ENCODE measurements around the gene WNK2. TPM values are rescaled to one million over a fixed set of nuclear protein-coding genes. Genes with fewer than 3 reads are reported as not detected.
A peak's percentile ranks its signal among the peaks of the same experiment; 100 is the strongest.

The WNK2 gene
- total RNA-seq, 4 donors from 2014 or later = 155 to 577 (median 259) TPM

DNA sequence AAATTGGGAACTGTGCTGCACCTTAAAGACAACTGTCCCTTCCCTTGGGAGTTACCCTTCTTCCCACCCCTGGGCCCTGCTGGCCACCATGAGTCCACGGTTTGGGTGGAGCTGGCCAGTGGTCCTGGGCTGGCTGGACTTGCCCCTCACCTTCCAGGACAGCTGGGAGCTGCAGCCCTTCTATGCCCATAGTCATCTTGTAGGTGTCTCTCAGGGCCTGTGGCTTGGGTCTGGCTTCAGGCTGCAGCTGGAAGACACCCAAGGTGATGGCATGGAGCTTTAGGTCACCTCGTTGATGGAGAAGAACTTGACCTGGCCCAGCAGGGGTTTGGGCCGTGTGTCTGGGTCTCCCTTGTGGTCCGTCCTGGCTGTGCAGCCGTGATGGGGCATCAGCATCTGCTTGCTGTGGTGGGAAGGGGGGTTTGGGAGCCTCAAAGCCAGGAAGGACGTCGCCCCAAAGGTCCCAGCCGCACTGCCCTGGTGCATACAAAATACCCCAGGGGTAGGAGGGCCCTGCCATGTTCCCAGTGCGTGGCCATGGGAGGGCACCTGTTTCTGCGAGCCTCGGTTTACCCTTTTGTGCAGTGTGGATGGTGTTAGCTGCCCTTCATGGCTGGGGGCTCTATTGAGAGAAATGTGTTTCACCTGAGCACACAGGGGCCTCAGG, 8.9 kb downstream of the WNK2 start:
- Histone ChIP-seq H3K9me3 (peaks cover 0 to 3% (median 0%) of the 10 kb centered on the region in 4 donors), H3K27ac (peak overlapping the region in 2 of 4 donors; percentile 27 to 64), H3K4me3 (no peak overlapping the region), H3K36me3 (no peaks in the 10 kb centered on the region), H3K4me1 (peaks cover 0 to 40% (median 0%) of the 10 kb centered on the region in 4 donors), H3K27me3 (no peaks in the 10 kb centered on the region)
- TF ChIP-seq, protein P1, sequence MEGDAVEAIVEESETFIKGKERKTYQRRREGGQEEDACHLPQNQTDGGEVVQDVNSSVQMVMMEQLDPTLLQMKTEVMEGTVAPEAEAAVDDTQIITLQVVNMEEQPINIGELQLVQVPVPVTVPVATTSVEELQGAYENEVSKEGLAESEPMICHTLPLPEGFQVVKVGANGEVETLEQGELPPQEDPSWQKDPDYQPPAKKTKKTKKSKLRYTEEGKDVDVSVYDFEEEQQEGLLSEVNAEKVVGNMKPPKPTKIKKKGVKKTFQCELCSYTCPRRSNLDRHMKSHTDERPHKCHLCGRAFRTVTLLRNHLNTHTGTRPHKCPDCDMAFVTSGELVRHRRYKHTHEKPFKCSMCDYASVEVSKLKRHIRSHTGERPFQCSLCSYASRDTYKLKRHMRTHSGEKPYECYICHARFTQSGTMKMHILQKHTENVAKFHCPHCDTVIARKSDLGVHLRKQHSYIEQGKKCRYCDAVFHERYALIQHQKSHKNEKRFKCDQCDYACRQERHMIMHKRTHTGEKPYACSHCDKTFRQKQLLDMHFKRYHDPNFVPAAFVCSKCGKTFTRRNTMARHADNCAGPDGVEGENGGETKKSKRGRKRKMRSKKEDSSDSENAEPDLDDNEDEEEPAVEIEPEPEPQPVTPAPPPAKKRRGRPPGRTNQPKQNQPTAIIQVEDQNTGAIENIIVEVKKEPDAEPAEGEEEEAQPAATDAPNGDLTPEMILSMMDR (IDR thresholded peaks at IDR 0.05) = no peak
- no peak for TF ChIP-seq POLR2A (IDR thresholded peaks at IDR 0.05)
- DNase-seq = no peak

- peak in 2 of 3 donors; percentile 76 to 81 for DNase-seq
- Histone ChIP-seq H3K4me3 (no peak overlapping the region), H3K36me3 (no peaks in the 10 kb centered on the region), H3K27ac (peak overlapping the region in 2 of 4 donors; percentile 27 to 64), H3K27me3 (no peaks in the 10 kb centered on the region), H3K9me3 (peaks cover 0 to 3% (median 0%) of the 10 kb centered on the region in 4 donors), H3K4me1 (peaks cover 0 to 47% (median 0%) of the 10 kb centered on the region in 4 donors)
- TF ChIP-seq, protein P1 (IDR thresholded peaks at IDR 0.05) = peak in 3 of 6 experiments; percentile 51 to 59 (median 53)
- TF ChIP-seq POLR2A (IDR thresholded peaks at IDR 0.05) = no peak
These were observed 9.7 kb downstream of the WNK2 start for GRCh38 chr9:93193388-93194220.

DNA sequence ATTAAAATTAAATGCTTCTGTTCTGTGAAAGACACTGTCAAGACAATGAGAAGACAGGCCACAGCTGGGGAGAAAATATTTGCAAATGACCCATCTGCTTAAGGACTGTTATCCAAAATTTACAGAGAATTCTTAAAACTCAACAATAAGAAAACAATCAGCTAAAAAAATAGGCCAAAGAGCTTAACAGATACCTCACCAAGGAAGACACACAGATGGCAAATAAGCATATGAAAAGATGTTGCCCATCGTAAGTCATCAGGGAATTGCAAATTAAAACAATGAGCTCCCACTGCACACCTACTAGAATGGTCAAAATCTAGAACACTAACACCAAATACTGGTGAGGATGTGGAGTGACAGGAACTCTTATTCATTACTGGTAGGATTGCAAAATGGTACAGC, 10.3 kb downstream of the WNK2 start:
- Histone ChIP-seq H3K9me3 (peaks cover 0 to 3% (median 0%) of the 10 kb centered on the region in 4 donors), H3K4me1 (peaks cover 0 to 48% (median 0%) of the 10 kb centered on the region in 4 donors), H3K27ac (no peak overlapping the region), H3K27me3 (no peaks in the 10 kb centered on the region), H3K4me3 (no peak overlapping the region), H3K36me3 (no peaks in the 10 kb centered on the region)
- DNase-seq = no peak
- no peak for TF ChIP-seq POLR2A (IDR thresholded peaks at IDR 0.05)
- TF ChIP-seq, protein P1 (IDR thresholded peaks at IDR 0.05) = no peak

GRCh38 chr9:93194641-93195040, 10.7 kb downstream of the WNK2 start:
- TF ChIP-seq, protein P1 (IDR thresholded peaks at IDR 0.05) = no peak
- no peak for TF ChIP-seq POLR2A (IDR thresholded peaks at IDR 0.05)
- no peak for DNase-seq
- Histone ChIP-seq H3K4me1 (peaks cover 0 to 48% (median 0%) of the 10 kb centered on the region in 4 donors), H3K9me3 (peaks cover 0 to 3% (median 0%) of the 10 kb centered on the region in 4 donors), H3K27ac (no peak overlapping the region), H3K36me3 (no peaks in the 10 kb centered on the region), H3K4me3 (no peak overlapping the region), H3K27me3 (no peaks in the 10 kb centered on the region)

DNA sequence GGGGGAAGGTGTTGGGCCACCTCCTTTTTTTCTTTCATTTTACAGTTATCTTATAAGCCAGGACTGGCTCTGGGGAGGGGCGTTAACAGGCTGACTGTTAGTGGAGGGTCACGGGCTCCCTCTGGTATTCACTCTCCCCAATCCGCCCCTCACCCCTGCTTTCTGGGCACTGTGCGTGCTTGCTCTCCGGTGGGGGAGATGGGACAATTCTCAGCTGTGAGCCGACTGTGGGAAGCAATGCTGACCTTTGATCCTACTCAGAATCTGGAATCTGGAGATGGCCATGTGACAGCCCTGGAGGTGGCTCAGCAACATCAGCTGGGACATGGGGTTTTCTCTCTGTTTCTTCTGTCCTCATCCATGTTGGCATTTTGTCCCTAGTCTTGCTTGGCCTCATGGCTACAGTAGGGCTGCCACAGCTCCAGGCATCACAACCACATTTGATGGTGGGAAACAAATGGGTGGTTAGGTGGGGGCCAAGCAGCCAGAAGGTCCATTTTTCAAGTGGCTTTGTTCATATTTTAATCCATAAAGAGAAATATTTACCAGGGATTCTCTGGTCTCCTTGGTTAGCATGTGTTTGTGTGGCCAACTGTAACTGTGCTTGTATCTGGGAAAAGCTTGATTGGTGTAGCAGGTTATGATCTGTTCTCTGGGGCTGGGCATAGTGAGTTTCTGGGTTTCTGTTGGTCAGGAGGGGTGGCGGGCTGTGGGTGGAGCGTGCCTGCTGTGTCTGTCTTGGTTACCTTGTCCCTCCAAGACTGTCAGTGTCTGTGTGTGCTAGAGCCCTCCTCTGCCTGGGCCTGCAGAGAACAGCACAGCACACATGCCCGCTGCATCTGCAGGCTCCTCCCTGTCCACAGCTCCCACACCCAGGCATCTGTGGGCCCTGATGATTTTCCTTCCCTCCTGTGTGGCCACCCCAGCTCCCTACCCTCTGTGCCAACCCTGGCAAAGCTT, 12.4 kb downstream of the WNK2 start:
- H3K36me3 ChIP-seq = no peaks in the 10 kb centered on the region
- H3K27me3 ChIP-seq = no peaks in the 10 kb centered on the region
- peak in 2 of 3 donors; percentile 53 to 68 for DNase-seq
- H3K4me1 ChIP-seq = peaks cover 0 to 54% (median 1%) of the 10 kb centered on the region in 4 donors
- H3K27ac ChIP-seq = peak overlapping the region in 1 of 4 donors; percentile 6
- H3K4me3 ChIP-seq = no peak overlapping the region
- peaks cover 0 to 3% (median 0%) of the 10 kb centered on the region in 4 donors for H3K9me3 ChIP-seq
- no peak for TF ChIP-seq POLR2A (IDR thresholded peaks at IDR 0.05)
- TF ChIP-seq, protein P1 (IDR thresholded peaks at IDR 0.05) = no peak
